HCEC 1CT (cell line): ENCODE results near the gene NHS.
A peak's percentile ranks its signal among the peaks of the same experiment; 100 is the strongest.

Experiments used
- DNase-seq: peaks from one replicate; pipeline ENCODE4 v3.0.0-alpha.2; 2017

Gene NHS

DNA sequence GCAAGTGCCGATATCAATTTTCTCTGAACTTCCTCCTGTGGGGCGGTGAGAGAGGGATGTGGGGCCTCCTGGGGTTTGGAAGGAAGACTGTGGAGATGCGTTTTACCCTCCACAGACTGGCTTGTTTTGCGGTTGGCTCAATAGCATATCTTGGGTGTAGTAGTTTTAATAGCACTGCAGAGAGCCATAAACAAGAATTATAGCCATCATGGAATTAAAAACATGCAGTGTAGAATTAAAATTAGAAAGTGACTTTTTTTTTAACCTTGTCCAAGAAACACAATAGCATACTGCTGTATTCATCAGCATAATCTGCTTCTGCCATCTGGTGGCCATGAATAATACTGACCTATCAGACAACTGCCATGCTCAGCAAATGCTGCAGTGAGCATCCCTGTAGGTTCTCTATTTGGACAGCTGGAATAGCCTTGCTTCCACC is 315.0 kb downstream of the NHS start:
- peak; percentile 25 for DNase-seq

DNA sequence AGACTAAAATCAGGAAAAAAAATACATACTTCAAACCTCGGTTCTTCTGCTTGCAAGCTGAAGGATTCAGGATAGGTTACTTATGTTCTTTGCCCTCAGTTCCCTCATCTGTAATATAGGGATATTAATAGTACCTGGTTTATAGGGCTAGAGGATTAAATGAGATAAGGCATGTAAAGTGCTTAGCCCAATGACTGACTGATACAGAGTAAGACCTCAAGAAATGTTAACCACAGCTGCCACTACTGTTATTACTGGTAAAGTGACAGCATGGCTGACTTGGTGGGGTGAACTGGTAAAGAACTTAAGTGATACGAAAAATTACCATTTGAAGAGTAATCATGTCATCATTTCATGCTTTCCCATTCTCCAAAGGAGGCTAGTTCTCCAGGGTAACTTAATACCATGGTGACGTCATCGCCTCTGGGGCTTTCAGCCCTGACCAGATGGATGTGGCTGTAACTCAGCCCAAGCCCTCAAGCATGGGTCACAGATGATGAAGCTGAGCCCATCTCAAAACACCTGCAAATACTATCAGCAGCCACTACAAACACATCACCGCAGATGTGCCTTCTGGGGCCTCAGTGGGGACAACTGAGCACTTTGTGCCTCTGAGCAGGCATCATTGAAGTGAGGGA is 317.8 kb downstream of the NHS start:
- peak; percentile 27 for DNase-seq

DNA sequence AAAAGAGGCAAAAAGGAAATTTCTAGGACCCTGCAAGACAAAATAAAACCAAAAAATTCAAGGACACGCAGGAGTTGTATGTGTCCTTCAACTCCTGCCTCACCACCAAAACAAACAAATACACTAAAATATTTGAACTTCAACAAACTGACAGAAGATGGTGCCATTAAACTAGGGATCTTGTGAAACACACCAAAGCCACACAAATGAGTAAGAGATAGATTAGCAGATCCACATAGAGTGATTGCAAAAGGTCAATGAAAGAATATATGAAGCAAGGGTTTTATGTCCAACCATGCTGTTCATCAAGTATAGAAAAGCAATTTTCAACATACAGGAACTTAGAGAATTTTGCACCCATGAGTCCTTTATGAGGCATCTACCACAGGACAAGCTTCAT is 322.2 kb downstream of the NHS start:
- peak; percentile 36 for DNase-seq

GRCh38 chrX:17700976-17701375 is 326.0 kb downstream of the NHS start:
- no peak for DNase-seq

GRCh38 chrX:17703201-17703600 is 328.2 kb downstream of the NHS start:
- peak; percentile 27 for DNase-seq

DNA sequence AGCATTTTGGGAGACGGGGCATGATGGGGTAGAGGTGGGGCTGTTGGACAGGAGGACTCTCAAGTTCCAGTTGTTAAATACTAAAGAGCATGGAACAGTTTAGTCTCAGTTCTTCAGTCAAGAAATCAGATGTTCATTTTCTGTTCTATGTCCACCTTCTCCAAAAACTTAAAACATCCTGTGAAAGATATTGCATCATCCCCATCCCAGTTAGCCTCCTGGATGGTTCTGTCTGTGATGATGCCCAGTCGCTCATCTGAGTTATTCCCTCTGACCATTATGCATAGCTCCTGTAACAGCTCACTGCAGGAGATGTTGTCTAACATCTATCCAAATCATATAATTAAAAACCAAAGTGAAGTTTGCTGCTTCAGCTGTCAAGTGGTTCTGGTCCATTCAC is 330.2 kb downstream of the NHS start:
- DNase-seq = no peak

DNA sequence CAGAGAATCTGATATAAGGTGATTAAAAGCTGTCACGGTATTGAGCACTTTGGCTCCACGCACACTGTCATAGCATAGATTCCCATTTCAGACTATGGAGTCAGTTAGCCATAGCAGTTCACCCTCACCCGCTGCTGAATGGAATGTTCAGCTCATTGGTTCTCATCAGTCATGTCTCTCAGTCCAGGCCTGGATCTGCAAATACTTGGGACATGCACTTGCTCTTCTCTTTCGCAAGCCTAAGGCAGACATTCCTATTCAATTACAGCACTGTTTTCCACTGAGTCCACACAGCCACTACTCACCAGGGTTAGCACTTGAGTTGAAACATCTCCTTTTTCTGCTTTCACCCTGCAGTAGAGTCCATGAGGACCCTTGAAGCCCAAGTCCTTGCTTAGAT is 331.7 kb downstream of the NHS start:
- peak; percentile 70 for DNase-seq

DNA sequence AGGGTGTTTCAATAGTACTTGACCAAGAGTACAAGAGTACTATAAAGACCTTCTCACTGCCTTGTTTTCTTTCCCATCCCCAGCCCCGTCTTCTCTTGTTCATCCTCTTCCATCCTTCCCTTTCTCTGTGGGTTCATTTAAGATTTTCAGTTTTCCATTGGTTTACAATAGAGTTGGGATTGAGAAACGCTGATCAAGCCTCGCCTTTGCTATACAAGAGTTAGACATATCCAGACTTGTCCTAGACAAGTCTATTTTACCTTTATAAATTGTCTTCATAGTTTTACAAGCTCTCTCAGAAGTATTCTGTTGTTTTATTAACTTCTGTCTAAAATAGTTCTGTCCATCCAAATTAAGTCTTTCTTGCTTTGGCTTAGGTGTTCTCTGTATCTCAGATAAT is 332.7 kb downstream of the NHS start:
- no peak for DNase-seq

- no peak for DNase-seq
Measured at GRCh38 chrX:17710871-17711301, 335.9 kb downstream of the NHS start.

- DNase-seq = no peak
Measured at GRCh38 chrX:17713288-17713687, 338.3 kb downstream of the NHS start.

DNA sequence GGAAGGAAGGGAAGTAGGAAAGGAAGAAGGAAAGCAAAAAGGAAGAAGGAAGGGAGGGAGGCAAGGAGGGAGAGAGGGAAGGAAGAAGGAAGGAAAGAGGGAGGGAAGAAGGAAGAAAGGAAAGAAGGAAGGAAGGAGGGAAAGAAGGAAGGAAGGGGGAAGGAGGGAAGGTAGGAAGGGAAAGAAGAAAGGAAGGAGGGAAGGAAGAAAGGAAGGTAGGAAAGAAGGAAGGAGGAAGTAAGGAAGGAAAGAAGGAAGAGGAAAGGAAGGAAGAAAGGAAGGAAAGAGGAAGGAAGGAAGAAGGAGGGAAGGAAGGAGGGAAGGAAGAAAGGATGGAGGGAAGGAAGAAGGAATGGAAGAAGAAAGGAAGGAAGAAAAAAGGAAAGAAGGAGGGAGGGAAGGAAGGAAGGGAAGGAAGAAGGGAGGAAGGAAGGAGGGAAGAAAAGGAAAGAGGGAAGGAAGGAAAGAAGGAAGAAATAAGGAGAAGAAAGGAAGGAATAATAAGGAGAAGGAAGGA is 343.7 kb downstream of the NHS start:
- DNase-seq = no peak

- DNase-seq = no peak
Measured at GRCh38 chrX:17719711-17720110, 344.7 kb downstream of the NHS start.

GRCh38 chrX:17721715-17722114 is 346.7 kb downstream of the NHS start:
- DNase-seq = no peak

GRCh38 chrX:17725181-17725580 is 350.2 kb downstream of the NHS start:
- DNase-seq = no peak

DNA sequence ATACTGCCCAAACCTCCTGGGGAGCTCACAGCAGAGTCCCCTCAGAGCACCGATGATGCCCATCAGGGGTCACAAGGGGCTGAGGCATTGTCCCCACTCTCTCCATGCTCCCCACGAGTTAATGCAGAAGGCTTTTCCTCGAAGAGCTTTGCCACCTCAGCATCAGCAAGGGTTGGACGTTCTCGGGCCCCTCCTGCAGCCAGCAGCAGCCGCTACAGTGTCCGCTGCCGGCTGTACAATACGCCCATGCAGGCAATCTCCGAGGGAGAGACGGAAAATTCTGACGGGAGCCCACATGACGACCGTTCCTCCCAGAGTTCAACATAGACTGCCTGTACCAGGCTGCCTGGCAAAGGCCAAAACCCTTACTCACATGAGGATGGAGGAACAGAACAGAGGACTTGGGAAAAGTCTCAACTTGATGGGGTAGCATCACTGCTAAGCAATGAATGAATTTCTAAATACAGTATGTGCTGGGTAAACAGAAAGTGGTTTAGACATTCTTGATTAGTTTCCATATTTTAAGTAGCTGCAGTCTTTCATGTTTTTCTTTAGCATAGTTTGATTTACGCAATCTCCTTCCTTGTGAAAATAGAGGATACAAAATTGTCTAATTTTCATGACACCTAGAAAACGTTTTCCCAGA is 357.3 kb downstream of the NHS start:
- peak; percentile 14 for DNase-seq

DNA sequence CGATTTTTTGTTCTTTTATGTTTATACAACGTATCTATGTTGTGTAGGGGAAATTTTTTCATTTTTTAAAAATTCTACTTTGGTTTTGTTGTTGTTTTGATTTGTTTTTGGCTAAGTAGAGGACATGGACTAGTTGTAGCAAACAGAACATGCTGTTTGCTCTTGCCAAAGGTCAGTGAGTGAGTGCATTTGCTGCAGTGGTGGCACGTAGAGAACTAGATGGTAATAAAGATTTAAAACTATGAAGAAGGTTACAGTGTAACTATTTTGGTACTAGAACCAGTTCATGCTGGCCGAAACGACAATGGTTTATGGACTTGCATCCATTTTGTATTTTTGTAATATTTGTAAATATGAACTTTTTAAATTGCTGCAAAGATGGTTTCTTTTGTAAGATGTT is 360.4 kb downstream of the NHS start:
- no peak for DNase-seq

DNA sequence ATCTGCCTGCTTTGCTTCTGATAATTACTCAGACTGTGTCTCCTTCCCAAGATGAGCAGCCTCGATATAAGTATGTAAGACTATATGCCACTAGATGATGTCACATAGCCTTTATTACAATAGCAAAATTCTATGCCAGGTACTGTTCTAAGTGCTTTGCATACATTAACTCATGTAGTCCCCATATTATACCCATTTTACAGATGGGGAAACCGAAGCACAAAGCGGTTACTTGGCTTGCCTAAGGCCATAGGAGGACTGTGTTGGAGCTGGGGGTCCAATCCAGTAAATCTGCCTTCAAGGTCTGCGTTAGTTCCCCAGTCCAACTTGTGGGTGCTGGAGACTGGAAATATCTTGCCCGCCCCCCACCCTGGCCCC is 361.5 kb downstream of the NHS start:
- DNase-seq = no peak

GRCh38 chrX:17736856-17737709 is 362.1 kb downstream of the NHS start, which contains the start of gene SCML1:
Gene SCML1 (plus strand): TSS chrX:17737493. CDS start chrX:17744187, 6,694 bp downstream.
- DNase-seq = peak; percentile 89

- DNase-seq = no peak
Measured at GRCh38 chrX:17737710-17737985, 362.6 kb downstream of the NHS start.

GRCh38 chrX:17737986-17738713 is 363.1 kb downstream of the NHS start:
- DNase-seq = peak; percentile 13

GRCh38 chrX:17738737-17739535 is 363.9 kb downstream of the NHS start:
- no peak for DNase-seq
